CD1c-positive myeloid dendritic cell (primary cell): Measurements from ENCODE around the gene OSBP2.

Source experiments
- DNase-seq: peaks from one replicate; pipeline ENCODE4 v3.0.0-alpha.2; 2016; ENCODE audit errors: extremely low spot score

The OSBP2 gene

DNA sequence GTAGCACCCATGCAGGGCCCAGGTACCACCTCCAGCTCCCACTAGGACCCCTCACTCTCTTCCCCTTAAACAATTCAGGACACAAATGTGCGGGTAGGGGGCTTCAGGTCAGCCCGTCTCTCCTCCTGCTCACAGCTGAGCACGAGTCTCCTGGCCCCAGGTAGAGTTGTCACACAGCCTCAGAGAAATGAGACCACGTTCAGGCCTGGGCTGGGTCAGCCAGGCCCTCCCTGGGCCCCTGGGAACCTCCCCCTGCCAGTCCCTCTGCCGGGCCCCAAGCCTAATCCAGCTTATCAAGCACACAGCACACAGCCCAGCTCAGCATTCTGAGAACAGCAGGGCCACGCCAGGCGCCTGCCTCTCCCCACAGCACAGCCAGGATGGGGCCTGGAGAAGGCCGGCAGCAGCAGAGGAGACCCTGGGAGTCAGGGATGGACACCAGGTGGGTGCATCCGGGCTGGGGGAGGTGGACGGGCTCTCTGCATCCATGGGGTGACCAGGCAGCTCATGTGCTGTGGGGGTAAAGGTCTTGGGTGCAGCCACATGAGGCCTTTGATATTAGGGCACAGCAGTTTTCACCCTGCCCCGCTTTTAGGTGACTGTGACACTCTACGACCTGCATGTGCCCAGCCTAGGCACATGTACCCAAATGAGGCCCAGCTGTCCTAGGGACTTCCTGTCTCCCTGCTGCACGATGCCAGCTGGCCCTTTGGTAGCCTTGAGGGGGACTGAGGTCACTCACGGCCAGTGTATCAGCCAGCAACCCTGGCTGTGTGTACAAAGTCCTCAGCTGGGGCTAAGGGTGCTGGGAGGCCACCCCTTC lies 186.9 kb downstream of the OSBP2 start:
- no peak for DNase-seq

DNA sequence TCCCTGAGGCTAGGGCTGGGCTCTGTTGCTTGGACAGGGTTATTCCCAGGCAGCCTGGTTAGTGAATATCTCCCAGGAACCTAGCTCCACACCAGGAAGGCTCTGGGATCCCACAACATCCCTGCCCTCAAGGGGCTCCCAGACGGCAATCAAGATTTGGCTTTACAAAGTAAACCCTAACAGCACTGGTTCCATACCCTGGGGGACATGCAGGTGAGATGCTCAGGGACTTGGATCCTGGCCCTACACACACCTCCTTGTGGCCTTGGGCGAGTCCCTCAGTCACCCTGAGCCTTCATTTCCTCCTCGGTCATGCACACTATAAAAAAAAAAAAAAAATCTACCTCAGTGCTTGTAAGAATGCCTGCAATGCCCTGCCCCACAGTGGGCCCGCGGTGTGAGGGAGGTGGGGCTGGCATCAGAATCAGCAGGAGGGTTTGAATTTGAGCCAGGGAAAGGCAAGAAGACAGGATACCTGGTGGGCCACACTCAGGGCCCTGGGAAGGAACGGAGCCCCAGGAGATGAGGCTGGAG lies 187.6 kb downstream of the OSBP2 start:
- no peak for DNase-seq

DNA sequence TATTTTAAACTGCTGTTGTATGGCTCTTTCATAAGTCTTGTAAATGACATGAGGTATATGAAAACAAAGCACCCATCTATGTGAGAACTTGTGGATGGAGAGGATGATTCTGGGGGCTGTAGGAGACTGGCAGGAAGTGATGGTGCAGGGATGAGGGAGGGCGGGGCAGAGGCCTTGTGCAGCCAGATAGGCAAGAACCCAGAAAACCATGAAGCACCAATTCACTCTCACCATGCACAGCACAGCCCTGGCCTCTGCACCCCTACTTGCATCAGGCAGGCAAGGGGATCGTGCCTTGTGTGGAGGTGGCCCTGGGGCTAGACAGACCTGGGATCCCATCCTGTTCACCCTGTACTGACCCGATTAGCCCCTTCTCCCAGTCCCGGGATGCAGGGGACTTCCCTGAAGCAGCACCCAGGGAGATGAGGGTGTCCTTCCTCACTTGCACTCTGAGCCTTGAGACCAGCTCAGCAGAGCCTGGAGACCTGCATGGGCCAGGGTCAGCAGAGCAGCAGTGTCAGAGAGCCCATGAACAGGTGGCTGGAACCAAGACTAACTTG lies 188.4 kb downstream of the OSBP2 start:
- DNase-seq, result no peak

DNA sequence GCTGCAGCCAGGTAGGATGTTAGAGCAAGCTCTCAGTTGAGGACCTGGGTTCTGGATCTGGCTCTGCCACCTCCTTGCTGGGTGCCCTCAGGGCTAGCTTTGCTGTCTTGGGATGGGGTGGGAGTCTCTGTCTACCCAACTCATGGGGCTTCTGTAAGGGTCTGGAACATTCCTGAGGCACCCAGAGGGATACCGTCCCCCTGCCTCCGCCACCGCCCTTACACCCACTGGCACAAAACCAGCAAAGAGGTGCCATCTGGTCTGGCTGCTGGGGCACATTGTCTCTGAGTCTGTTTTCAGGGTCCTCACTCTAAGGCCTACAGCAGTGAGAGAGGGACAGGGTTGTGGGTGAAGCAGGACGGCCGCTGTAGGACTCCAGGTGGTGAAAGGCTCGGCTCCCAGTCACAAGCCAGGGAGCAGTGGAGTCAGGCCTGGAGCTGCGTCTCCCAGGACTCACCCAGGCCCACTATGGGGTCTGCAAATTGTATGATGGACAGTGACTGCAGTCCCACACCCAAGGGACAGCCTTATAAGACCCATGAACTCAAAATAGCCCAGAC lies 189.0 kb downstream of the OSBP2 start:
- no peak for DNase-seq

DNA sequence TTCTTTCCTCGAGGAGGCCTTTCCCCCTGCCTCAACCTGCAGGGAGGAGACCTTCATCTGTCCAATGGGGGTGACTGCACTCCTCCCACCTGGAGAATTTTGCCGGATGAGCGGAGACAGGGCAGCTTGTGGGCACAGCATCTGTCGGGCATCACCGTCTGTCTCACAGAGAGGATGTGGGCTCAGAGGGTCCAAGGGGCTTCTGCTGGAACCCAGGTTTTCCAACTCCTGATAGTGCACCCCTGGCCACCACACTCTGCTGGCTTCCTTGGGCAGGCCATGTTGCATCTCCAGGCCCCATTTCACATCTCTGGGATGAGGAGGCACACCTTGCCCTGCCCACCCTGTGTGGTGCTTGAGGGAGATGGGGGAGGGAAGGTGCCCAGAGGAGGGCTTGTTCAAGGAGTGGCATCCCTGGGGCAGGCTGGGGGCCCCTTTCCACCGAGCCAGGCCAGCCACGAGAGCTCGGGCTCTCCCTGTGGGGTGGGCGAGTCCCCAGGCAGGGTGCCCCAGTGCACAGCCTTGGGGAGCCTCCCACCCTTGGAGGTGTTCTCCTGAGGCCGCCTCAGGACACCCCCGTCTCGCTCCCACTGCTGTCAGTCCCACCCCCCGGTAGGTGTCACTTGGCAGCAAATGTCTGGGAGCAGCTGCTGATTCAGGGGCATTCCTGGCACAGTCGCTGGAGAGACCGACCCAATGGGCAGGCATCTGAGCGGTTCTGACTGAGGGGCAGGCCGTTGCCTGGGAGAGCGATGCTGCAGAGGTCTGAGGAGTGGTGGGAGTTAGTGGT lies 189.7 kb downstream of the OSBP2 start:
- no peak for DNase-seq

DNA sequence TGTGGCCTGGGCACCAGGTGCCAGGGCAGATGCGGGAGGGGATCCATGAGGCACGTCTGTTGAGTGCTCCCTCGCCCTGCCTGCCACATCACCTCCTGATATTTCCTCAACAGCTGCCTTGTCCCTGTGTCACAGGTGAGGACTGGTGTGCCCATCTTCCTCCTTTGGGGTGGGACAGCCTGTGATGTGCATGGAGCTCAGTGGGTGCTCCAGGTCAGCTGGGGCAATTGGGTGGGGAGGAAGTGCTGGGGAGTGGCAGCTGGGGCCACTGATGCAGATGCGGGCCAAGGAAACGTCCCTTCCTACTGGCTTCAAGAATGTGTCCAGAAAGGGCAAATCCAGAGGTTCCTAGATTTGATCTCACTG lies 190.3 kb downstream of the OSBP2 start:
- DNase-seq, result no peak

DNA sequence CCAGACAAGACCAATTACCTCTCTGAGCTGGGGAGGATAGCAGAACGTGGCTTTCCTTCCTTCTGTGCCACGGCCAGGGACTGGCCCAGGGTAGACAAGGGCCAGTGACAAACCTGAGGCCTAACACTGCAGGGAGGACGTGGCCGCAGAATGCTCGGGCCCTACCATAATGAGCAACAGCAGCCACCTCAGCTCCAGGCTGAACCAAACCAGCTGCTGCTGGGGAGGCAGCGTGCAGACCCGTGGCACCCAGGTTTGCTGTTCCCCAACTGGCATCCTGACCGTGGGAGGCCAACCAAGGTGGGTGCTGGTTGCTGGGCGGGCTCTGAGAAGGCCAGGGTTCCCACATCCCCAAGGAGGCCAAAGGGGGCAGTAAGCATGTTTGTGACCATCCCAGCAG lies 190.9 kb downstream of the OSBP2 start:
- no peak for DNase-seq

DNA sequence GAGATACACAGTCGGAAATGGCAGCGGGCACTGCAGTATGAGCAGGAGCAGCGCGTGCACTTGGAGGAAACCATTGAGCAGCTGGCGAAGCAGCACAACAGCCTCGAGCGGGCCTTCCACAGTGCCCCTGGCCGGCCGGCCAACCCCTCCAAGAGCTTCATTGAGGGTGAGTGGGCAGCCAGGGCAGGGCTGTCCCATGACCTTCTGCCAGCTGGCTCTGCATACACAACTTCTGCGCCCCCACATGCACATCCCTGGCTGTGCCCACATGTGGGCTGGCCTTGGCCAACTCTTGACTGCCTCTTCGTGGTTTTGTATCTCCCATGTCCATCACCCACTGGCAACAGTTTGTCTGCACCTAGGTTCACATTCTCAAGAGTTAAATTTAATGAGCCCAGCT lies 192.8 kb downstream of the OSBP2 start:
- no peak for DNase-seq

DNA sequence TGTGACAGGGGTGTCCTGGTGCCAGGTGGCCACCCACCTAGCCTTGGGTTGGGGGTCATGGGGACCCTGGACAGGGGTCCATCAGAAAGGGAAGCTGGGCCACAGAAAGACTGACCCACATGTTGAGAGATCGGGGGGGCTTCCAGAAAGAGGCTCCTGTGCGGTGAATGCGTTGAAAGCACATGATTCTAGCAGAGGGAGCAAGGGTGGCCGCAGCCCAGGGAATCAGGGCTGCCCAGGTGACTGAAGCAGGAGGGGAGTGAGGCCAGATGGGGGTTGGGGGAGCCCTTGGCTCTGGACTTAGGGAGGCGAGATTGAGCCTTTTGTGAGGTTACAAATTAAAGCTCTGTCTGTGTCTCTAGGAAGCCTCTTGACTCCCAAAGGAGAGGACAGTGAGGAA lies 193.2 kb downstream of the OSBP2 start:
- DNase-seq, result no peak

DNA sequence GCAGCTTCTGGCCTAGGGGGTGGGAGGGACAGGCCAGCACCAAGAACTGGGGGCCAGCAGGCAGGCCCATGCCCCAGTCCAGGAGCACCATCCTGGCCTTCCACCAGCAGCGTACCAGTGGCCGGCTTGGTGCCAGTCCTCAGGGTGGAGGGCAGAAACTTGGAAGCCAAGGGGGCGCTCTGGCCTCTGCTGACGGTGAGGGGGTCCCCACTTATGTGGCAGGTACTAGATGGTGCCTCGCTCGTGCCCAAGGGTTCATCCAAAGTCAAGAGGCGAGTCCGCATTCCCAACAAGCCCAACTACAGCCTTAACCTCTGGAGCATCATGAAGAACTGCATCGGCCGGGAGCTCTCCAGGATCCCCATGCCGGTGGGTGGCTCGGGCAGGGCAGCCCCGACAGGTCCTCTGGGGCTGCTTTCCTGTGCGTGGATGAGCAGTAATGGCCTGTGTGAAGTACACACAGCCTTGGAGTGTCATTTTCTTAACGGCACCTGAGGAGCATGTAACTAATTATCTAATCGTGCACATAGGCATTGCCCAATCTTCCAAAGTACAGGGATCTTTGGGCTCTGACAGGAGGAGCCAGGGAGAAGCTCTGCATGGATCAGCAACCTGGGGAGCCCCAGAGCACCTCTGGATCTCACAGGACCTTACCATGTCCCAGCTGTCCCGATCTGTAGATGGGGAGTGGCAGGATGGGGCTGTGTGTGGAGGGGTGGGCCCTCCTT lies 194.8 kb downstream of the OSBP2 start:
- no peak for DNase-seq

DNA sequence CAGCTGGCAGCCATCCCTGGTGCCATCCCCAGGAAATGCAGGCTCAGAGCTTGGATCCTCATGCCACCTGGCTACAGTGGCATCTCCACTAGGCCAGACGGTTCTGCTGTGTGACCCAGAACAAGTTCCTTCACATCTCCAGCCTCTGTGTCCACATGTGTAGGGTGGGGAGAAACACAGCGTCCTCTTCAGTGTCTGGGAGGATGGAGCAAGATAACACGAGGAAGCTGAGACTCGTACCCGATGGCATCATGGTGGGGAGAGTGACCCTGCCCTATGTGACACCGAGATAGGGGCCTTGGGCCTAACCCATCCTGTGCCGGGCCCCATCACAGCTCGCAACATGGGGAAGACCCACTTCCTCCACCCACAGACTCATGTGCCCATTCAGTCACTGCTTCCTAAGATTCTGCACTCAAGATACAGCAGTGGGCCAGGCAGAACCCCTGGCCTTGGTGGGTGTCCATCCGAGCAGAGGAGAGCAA lies 195.4 kb downstream of the OSBP2 start:
- no peak for DNase-seq

DNA sequence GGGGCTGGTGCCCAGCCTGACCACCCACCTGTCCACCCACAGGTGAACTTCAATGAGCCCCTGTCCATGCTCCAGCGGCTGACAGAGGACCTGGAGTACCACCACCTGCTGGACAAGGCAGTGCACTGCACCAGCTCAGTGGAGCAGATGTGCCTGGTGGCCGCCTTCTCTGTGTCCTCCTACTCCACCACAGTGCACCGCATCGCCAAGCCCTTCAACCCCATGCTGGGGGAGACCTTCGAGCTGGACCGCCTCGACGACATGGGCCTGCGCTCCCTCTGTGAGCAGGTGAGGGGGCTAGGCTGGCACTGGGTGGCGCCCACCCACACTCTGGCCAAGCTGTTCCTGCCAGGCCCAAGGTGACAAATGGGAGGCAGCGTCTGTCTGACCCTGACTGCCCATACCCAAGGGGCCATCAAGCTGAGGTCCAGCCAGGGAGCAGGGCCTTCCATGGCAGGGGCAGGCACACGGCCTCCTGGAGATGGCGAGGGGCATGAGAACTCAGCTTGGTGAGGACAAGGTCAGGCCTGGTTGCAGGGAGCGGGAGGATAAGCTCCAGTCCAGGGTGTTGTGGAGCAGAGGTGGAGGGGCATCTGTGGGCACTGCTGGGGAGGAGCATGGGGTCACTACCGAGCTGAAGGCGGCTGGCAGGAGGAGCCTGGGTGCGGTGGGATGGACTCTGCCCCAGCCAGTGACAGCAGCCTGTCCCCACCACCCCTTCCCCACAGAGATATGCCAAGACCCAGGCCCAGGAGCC lies 196.2 kb downstream of the OSBP2 start:
- peak; percentile 2 for DNase-seq

DNA sequence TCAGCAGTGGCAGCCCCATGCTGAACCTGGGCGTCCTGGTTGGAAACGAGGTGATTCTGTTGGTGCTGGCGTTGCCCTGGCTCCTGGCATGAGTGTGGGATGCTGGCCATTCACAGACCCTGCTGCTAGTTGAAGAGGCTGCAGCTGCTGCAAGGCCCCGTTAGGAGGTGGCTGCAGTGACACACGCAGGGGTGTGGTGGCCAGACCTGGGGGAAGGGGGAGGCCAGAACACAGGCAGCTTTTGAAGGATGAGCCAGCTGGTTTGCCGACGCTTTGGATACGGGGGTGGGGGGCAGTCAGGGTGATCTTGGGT lies 196.7 kb downstream of the OSBP2 start:
- DNase-seq, result no peak

DNA sequence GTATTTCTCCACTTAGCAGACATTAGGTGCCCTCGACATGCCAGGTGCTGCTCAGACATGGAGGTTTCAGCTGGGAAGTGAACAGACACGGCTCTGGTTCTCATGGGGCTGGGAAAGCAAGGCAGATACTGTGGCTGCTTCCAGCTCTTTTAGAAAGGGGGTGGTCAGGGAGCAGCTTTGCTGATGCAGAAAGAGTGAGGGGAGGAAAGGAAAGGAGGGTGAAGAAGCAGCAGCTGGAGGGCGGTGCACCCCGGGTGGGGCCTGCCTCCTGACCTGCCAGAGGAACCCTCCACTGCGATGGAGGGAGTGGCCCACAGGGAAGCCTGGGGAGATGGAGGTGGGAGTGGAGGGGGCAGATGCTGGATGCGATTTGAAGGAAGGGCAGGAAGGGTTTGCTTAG lies 197.1 kb downstream of the OSBP2 start:
- DNase-seq, result no peak

DNA sequence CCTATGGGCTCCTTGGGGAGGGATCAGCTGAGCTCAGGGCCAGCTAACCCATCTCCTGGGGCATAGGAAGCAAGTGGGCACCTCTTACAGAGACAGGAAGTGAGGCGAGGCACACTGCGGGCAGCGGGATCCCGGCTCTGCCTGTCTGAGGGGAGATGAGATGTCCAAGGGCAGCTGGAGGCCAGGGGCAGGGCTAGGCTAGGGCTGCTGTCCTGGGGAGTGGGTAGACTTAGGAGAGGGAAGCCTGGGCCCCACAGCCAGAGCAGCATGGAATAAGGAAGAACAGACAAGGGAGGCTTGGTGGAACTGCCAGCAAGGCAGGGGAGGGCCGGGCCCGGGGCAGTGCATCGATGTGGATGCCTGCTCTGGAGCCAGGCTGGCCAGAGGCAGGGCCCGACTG lies 197.6 kb downstream of the OSBP2 start:
- DNase-seq, result no peak

DNA sequence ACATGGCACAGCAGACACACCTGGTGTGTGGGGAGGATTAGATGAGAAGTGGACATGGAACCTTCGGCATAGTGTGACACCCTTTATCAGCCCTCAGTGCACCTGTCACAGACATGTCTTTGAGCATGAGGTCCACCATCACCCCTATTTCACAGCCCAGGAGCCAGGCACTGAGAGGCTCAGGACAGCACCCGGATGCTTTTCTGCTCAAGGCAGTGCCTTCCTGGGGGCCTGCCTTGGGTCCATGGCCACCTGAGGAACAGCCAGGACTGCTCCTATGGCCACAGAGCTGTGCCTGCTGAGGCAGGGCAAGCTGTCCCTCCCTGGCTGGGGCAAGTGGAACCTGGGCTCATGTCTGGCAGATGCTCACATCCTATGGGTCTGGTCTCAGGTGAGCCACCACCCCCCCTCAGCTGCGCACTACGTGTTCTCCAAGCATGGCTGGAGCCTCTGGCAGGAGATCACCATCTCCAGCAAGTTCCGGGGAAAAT lies 198.1 kb downstream of the OSBP2 start:
- no peak for DNase-seq

DNA sequence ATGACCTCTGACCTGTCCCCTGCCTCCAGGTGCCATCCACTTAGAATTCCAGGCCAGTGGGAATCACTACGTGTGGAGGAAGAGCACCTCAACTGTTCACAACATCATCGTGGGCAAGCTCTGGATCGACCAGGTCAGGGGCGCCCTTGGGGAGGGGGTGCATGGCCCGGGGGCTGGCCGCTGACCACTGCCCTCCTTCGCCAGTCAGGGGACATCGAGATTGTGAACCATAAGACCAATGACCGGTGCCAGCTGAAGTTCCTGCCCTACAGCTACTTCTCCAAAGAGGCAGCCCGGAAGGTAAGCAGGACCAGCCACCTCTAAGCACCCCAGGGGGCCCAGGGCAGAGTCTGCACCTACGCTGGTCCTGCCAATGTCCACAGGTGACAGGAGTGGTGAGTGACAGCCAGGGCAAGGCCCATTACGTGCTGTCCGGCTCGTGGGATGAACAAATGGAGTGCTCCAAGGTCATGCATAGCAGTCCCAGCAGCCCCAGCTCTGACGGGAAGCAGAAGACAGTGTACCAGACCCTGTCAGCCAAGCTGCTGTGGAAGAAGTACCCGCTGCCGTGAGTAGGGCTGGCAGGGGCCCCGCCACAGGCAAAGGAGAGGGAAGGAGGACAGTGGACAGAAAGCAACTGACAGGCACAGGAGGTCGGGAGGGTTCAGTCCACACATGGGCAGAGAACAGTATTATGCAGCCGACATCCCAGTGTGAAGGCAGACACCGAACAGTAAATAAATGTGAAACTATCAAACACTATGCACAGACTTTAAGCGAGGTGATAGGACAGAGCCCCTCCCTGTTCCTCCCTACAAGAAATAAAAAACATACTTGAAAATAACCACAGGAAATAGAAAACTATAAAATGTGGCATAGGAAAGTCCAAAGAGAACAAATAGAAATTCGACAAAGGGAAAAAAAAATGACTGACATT lies 199.0 kb downstream of the OSBP2 start:
- DNase-seq, result no peak

DNA sequence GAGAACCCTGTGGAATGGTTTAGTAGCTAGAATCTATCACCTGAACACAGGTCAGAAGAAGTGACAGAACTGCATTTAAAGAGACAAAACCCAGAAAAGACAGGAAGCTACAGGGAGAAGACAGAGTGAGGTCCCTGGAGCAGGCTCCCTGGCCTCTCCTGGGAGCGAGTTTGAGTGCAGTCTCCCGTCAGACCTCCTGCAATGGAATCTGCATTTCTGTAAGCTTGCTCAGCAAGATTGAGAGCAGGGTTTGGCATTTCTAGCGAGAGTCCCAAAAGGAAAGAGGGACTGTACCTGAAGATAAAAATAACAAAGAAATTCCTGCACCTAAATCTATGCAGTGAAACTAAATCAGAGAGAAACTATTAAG lies 199.7 kb downstream of the OSBP2 start:
- DNase-seq, result no peak

DNA sequence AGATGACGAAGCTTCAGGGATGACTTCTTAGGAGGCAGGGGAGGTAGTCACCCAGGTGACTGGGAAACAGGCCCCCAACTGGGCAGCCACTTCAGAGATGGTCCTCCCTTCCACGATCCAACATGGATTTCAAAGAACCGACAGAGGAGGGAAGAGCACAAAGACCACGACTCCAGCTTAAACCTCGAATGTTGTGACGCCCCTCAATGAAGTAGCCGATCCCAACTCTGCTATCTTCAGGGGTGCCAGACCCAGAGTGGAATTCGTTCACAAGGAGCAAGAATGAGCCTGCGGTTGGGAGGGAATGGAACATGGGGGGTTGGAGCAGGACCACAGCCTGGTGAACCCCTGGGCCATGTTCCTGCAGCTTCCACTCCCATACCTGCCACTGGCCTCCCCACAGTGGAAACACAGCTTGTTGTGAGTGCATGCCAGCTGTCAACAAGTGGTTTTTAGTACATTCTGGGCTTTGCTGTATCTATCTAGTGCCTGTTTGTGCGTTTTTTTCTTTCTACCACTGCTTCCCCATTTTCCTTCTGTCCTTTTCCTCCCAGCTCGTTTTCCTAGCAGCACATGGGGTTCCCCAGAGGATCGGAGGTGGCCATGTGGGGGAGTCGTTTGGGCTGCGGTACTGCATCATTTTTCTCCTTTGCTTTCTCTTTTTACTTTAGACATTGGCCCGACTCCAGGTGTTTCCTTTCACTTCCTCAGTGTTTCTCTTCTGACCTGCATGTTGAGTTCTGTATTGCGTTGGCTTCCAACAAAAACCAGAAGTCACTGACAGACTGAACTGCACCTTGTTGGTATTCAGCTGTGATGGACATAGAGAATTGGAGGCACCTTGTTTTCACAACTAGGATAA lies 208.1 kb downstream of the OSBP2 start:
- no peak for DNase-seq
